CD4-positive, alpha-beta T cell treated with Interleukin-4 for 1 hour (primary cell): ENCODE data around the gene TMEM41B.

Source experiments
- DNase-seq, 2 donors: peaks; one replicate each; pipeline ENCODE4 v3.0.0-alpha.2; 2020 to 2022

Gene TMEM41B

GRCh38 chr11:9304178-9304577, 10.2 kb downstream of the TMEM41B start:
- DNase-seq: no peak

GRCh38 chr11:9302448-9302847, 11.9 kb downstream of the TMEM41B start:
- no peak for DNase-seq

GRCh38 chr11:9301720-9302119, 12.7 kb downstream of the TMEM41B start:
- DNase-seq: no peak

GRCh38 chr11:9293646-9294045, 20.7 kb downstream of the TMEM41B start:
- DNase-seq: no peak

- no peak for DNase-seq
These were observed 28.4 kb downstream of the TMEM41B start for GRCh38 chr11:9285850-9286587.

GRCh38 chr11:9280655-9281301, 33.6 kb downstream of the TMEM41B start:
- DNase-seq: peak; percentile 67 to 70

GRCh38 chr11:9277176-9277575, 37.2 kb downstream of the TMEM41B start:
- no peak for DNase-seq

- no peak for DNase-seq
These were observed 37.8 kb downstream of the TMEM41B start for GRCh38 chr11:9276571-9276970.

GRCh38 chr11:9274499-9275258, 39.7 kb downstream of the TMEM41B start:
- DNase-seq: no peak

GRCh38 chr11:9273376-9274336, 40.7 kb downstream of the TMEM41B start:
- peak; percentile 25 to 65 for DNase-seq

- no peak for DNase-seq
These were observed 44.8 kb downstream of the TMEM41B start for GRCh38 chr11:9269492-9270013.

- no peak for DNase-seq
These were observed 46.7 kb downstream of the TMEM41B start for GRCh38 chr11:9267680-9268079.

GRCh38 chr11:9266926-9267325, 47.5 kb downstream of the TMEM41B start:
- no peak for DNase-seq

- no peak for DNase-seq
These were observed 48.2 kb downstream of the TMEM41B start for GRCh38 chr11:9266132-9266736.

- DNase-seq: peak; percentile 69 to 83
These were observed 48.9 kb downstream of the TMEM41B start, which contains the start of gene DENND5A for GRCh38 chr11:9265211-9266131. DENND5A (minus strand) TSS chr11:9265350; CDS start chr11:9265069, 281 bp downstream.

- DNase-seq: peak; percentile 44 to 83
These were observed 49.8 kb downstream of the TMEM41B start for GRCh38 chr11:9264316-9265210.

GRCh38 chr11:9263840-9264315, 50.5 kb downstream of the TMEM41B start:
- peak; percentile 42 to 64 for DNase-seq

- DNase-seq: peak; percentile 19 to 26
These were observed 53.6 kb downstream of the TMEM41B start for GRCh38 chr11:9260838-9261146.
